SK-N-SH treated with all-trans-retinoic acid at 6 μM for 48 hours (cell line): ENCODE measurements around the gene ZBTB16.

ENCODE experiments used
- ATAC-seq: fragments of 200-7000 bp; cut with Tn5 transposase; 3 replicates; pipeline ENCODE4 v1.9.1; 2020; ENCODE audit warnings: mild to moderate bottlenecking, moderate library complexity
- ARNTL ChIP-seq: fragments of 450-650 bp; formaldehyde crosslinking; IDR thresholded peaks from 2 replicates; pipeline ENCODE4 v1.5.0; 2020; ENCODE audit warnings: low read depth, mild to moderate bottlenecking, moderate library complexity, borderline replicate concordance
- BACH2 ChIP-seq: fragments of 250-450 bp; sonication (Bioruptor Pico); IDR thresholded peaks from 2 replicates; pipeline ENCODE4 v1.9.0; 2021; ENCODE audit warnings: mild to moderate bottlenecking, borderline replicate concordance
- CREB5 ChIP-seq: fragments of 250-450 bp; sonication (Bioruptor Pico); IDR thresholded peaks from 2 replicates; pipeline ENCODE4 v1.5.1; 2020; ENCODE audit warnings: low read depth, mild to moderate bottlenecking, moderate library complexity
- CSDC2 ChIP-seq: fragments of 250-450 bp; sonication (Bioruptor Pico); IDR thresholded peaks from 2 replicates; pipeline ENCODE4 v1.5.0; 2020; ENCODE audit warnings: mild to moderate bottlenecking, moderate library complexity
- CSRNP3 ChIP-seq: fragments of 250-450 bp; sonication (Bioruptor Pico); IDR thresholded peaks from 2 replicates; pipeline ENCODE4 v1.5.1; 2021; ENCODE audit warnings: mild to moderate bottlenecking, moderate library complexity
- ESRRG ChIP-seq: fragments of 250-450 bp; sonication (Bioruptor Pico); IDR thresholded peaks from 2 replicates; pipeline ENCODE4 v1.6.1; 2021; ENCODE audit warnings: mild to moderate bottlenecking
- GLIS3 ChIP-seq: fragments of 250-450 bp; sonication (Bioruptor Pico); IDR thresholded peaks from 2 replicates; pipeline ENCODE4 v1.5.0; 2020; ENCODE audit warnings: mild to moderate bottlenecking, moderate library complexity
- ISL1 ChIP-seq: fragments of 250-450 bp; sonication (Bioruptor Pico); IDR thresholded peaks from 2 replicates; pipeline ENCODE4 v2.1.2; 2022; ENCODE audit warnings: mild to moderate bottlenecking, moderate library complexity
- OSR1 ChIP-seq: fragments of 250-450 bp; sonication (Bioruptor Pico); IDR thresholded peaks from 2 replicates; pipeline ENCODE4 v1.8.0; 2022; ENCODE audit warnings: moderate library complexity, mild to moderate bottlenecking, inconsistent platforms
- PPARA ChIP-seq: fragments of 250-450 bp; sonication (Bioruptor Pico); IDR thresholded peaks from 2 replicates; pipeline ENCODE4 v1.5.0; 2020; ENCODE audit warnings: mild to moderate bottlenecking, borderline replicate concordance
- RARB ChIP-seq: fragments of 250-450 bp; sonication (Bioruptor Pico); IDR thresholded peaks from 2 replicates; pipeline ENCODE4 v1.8.0; 2021; ENCODE audit warnings: mild to moderate bottlenecking, moderate library complexity
- SNAI2 ChIP-seq: fragments of 250-450 bp; sonication (Bioruptor Pico); IDR thresholded peaks from 2 replicates; pipeline ENCODE4 v1.5.0; 2020; ENCODE audit warnings: mild to moderate bottlenecking, moderate library complexity
- TCF4 ChIP-seq: fragments of 250-450 bp; sonication (Bioruptor Pico); IDR thresholded peaks from 2 replicates; pipeline ENCODE4 v1.8.0; 2021; ENCODE audit warnings: mild to moderate bottlenecking, moderate library complexity, borderline replicate concordance
- TOX ChIP-seq: fragments of 250-450 bp; sonication (Bioruptor Pico); IDR thresholded peaks from 2 replicates; pipeline ENCODE4 v1.8.0; 2021; ENCODE audit warnings: mild to moderate bottlenecking, moderate library complexity, borderline replicate concordance
- ZC3H10 ChIP-seq: fragments of 250-450 bp; sonication (Bioruptor Pico); IDR thresholded peaks from 2 replicates; pipeline ENCODE4 v1.5.1; 2021; ENCODE audit warnings: mild to moderate bottlenecking, moderate library complexity
- ZFP3 ChIP-seq: fragments of 250-450 bp; sonication (Bioruptor Pico); IDR thresholded peaks from 2 replicates; pipeline ENCODE4 v1.5.0; 2020; ENCODE audit warnings: mild to moderate bottlenecking, moderate library complexity
- ZNF565 ChIP-seq: fragments of 450-650 bp; formaldehyde crosslinking; conservative IDR thresholded peaks from 2 replicates; pipeline ENCODE4 v1.5.0; 2020; ENCODE audit warnings: low read depth, mild to moderate bottlenecking, moderate library complexity
- TF ChIP-seq, protein P1 (sequence below): fragments of 250-450 bp; sonication (Bioruptor Pico); IDR thresholded peaks from 2 replicates; pipeline ENCODE4 v1.5.0; 2020; ENCODE audit warnings: mild to moderate bottlenecking, moderate library complexity
- TF ChIP-seq, protein P2 (sequence below): fragments of 250-450 bp; sonication (Bioruptor Pico); IDR thresholded peaks from 2 replicates; pipeline ENCODE4 v1.8.0; 2020; ENCODE audit warnings: mild to moderate bottlenecking, moderate library complexity, borderline replicate concordance

The ZBTB16 gene

DNA sequence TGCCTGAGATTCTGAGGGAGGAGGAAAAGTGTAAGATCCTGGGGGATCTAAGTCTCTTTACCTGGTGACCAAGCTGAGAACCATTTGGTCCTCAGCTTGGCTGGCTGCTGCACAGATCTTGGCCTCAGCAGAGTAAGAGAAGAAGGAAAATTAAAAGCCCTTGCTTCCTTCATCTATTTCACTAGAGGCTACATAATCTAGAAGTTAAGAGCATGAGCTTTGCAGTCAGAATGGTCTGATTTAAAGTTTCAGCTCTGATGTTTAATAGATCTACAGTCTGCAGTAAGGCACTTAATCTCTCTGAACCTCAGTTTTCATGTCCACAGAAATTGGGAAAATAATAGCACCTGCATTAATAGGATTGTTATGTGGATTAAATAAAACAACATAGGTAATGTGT is 3.1 kb upstream of the ZBTB16 start:
- TF ChIP-seq CSRNP3 (CRISPR knock-in tag) (no peak), ISL1 (CRISPR knock-in tag) (no peak), CSDC2 (no peak), GLIS3 (CRISPR knock-in tag) (no peak), ZNF565 (no peak), RARB (no peak), TCF4 (CRISPR knock-in tag) (no peak)
- TF ChIP-seq, protein P1, sequence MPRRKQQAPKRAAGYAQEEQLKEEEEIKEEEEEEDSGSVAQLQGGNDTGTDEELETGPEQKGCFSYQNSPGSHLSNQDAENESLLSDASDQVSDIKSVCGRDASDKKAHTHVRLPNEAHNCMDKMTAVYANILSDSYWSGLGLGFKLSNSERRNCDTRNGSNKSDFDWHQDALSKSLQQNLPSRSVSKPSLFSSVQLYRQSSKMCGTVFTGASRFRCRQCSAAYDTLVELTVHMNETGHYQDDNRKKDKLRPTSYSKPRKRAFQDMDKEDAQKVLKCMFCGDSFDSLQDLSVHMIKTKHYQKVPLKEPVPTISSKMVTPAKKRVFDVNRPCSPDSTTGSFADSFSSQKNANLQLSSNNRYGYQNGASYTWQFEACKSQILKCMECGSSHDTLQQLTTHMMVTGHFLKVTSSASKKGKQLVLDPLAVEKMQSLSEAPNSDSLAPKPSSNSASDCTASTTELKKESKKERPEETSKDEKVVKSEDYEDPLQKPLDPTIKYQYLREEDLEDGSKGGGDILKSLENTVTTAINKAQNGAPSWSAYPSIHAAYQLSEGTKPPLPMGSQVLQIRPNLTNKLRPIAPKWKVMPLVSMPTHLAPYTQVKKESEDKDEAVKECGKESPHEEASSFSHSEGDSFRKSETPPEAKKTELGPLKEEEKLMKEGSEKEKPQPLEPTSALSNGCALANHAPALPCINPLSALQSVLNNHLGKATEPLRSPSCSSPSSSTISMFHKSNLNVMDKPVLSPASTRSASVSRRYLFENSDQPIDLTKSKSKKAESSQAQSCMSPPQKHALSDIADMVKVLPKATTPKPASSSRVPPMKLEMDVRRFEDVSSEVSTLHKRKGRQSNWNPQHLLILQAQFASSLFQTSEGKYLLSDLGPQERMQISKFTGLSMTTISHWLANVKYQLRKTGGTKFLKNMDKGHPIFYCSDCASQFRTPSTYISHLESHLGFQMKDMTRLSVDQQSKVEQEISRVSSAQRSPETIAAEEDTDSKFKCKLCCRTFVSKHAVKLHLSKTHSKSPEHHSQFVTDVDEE (CRISPR knock-in tag): no peak
- TF ChIP-seq, protein P2, sequence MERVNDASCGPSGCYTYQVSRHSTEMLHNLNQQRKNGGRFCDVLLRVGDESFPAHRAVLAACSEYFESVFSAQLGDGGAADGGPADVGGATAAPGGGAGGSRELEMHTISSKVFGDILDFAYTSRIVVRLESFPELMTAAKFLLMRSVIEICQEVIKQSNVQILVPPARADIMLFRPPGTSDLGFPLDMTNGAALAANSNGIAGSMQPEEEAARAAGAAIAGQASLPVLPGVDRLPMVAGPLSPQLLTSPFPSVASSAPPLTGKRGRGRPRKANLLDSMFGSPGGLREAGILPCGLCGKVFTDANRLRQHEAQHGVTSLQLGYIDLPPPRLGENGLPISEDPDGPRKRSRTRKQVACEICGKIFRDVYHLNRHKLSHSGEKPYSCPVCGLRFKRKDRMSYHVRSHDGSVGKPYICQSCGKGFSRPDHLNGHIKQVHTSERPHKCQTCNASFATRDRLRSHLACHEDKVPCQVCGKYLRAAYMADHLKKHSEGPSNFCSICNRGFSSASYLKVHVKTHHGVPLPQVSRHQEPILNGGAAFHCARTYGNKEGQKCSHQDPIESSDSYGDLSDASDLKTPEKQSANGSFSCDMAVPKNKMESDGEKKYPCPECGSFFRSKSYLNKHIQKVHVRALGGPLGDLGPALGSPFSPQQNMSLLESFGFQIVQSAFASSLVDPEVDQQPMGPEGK: no peak

GRCh38 chr11:114057147-114057546 is 2.4 kb upstream of the ZBTB16 start:
- TF ChIP-seq CREB5 (CRISPR knock-in tag): no peak
- TF ChIP-seq GLIS3 (CRISPR knock-in tag): no peak
- TF ChIP-seq, protein P2: no peak
- TF ChIP-seq RARB: no peak
- no peak for TF ChIP-seq BACH2
- TF ChIP-seq ISL1 (CRISPR knock-in tag): no peak
- ATAC-seq: no peak

More for the DNA sequence above, 3.1 kb upstream of the ZBTB16 start:
- ATAC-seq: no peak

GRCh38 chr11:114057605-114058004 is 1.9 kb upstream of the ZBTB16 start:
- no peak for TF ChIP-seq OSR1 (CRISPR knock-in tag)
- no peak for TF ChIP-seq CSRNP3 (CRISPR knock-in tag)
- no peak for TF ChIP-seq SNAI2
- no peak for TF ChIP-seq ZFP3
- TF ChIP-seq GLIS3 (CRISPR knock-in tag): no peak
- TF ChIP-seq ZNF565: no peak
- TF ChIP-seq ESRRG (CRISPR knock-in tag): no peak
- TF ChIP-seq ARNTL (CRISPR knock-in tag): no peak
- no peak for TF ChIP-seq TCF4 (CRISPR knock-in tag)
- no peak for TF ChIP-seq BACH2
- TF ChIP-seq PPARA (CRISPR knock-in tag): no peak
- TF ChIP-seq, protein P2: no peak
- no peak for TF ChIP-seq RARB
- TF ChIP-seq ZC3H10: no peak
- TF ChIP-seq TOX (CRISPR knock-in tag): no peak
- no peak for TF ChIP-seq ISL1 (CRISPR knock-in tag)
- no peak for ATAC-seq
